IPS-NIHi11 (cell line): ENCODE measurements around the gene RRP1.

ENCODE experiments used
- DNase-seq: peaks from one replicate; pipeline ENCODE4 v3.0.0; 2012; ENCODE audit warnings: mixed read lengths, low spot score

Gene RRP1

GRCh38 chr21:43840259-43840658 is 50.9 kb downstream of the RRP1 start:
- no peak for DNase-seq

- no peak for DNase-seq
Measured at GRCh38 chr21:43842742-43843141, 53.4 kb downstream of the RRP1 start.

GRCh38 chr21:43844906-43845305 is 55.5 kb downstream of the RRP1 start:
- DNase-seq, result peak; percentile 59

- peak; percentile 9 for DNase-seq
Measured at GRCh38 chr21:43845386-43845785, 56.0 kb downstream of the RRP1 start.

- DNase-seq, result no peak
Measured at GRCh38 chr21:43846430-43846829, 57.1 kb downstream of the RRP1 start.

- no peak for DNase-seq
Measured at GRCh38 chr21:43847301-43847700, 57.9 kb downstream of the RRP1 start.

GRCh38 chr21:43848771-43849170 is 59.4 kb downstream of the RRP1 start:
- no peak for DNase-seq

GRCh38 chr21:43849532-43850299 is 60.3 kb downstream of the RRP1 start:
- DNase-seq, result no peak

- DNase-seq, result no peak
Measured at GRCh38 chr21:43850728-43851295, 61.4 kb downstream of the RRP1 start.

GRCh38 chr21:43851593-43851992 is 62.2 kb downstream of the RRP1 start:
- no peak for DNase-seq

GRCh38 chr21:43853851-43854772 is 64.7 kb downstream of the RRP1 start:
- no peak for DNase-seq
